DMS53 treated with DMSO at 0.1 percent for 48 hours (cell line): ENCODE measurements around the gene RTN4RL2.

Source experiments
- DNase-seq: peaks from one replicate; lab custom pipeline; 2025; ENCODE audit not compliant: unreplicated experiment; lab: John Stamatoyannopoulos, UW

The RTN4RL2 gene

DNA sequence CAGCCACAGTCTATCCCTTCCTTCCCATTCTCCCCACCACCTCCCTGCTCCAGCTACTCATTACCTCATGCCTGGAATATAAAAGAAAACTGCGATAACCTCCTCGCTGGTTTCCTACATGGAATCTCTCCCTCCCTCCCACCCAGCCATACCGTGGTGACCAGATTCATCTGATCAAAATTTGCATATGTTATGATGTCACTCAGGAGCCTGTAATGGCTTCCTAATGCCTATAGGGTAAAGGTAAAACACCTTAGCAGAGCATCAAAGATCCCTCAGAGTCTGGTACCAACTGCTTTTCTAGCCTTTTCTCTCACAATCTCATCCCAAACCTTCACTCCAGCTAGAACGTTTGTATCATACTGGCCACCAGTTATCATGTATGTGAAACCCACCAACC lies 19.6 kb downstream of the RTN4RL2 start:
- no peak for DNase-seq

GRCh38 chr11:57480409-57481137 lies 20.2 kb downstream of the RTN4RL2 start:
- DNase-seq, result peak; percentile 21

DNA sequence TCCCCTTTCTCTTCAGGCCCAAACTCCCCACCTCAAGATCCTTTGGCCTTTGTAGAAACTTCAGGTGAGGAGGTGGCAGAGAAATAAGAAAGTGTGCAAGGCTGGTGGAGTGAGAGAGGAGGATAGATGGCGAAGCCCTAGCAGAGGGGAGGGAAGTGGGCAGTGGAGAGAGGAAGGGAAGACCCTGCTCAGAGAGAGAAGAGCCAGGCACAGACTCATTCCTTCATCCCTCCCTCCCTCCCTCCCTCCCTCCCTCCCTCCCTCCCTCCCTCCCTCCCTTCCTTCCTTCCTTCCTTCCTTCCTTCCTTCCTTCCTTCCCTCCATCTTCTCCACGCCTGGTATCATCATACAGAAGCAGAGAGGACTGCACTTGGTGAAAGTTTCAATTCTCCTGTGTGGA lies 21.0 kb downstream of the RTN4RL2 start:
- DNase-seq, result no peak

GRCh38 chr11:57481915-57482781 lies 21.8 kb downstream of the RTN4RL2 start:
- no peak for DNase-seq

DNA sequence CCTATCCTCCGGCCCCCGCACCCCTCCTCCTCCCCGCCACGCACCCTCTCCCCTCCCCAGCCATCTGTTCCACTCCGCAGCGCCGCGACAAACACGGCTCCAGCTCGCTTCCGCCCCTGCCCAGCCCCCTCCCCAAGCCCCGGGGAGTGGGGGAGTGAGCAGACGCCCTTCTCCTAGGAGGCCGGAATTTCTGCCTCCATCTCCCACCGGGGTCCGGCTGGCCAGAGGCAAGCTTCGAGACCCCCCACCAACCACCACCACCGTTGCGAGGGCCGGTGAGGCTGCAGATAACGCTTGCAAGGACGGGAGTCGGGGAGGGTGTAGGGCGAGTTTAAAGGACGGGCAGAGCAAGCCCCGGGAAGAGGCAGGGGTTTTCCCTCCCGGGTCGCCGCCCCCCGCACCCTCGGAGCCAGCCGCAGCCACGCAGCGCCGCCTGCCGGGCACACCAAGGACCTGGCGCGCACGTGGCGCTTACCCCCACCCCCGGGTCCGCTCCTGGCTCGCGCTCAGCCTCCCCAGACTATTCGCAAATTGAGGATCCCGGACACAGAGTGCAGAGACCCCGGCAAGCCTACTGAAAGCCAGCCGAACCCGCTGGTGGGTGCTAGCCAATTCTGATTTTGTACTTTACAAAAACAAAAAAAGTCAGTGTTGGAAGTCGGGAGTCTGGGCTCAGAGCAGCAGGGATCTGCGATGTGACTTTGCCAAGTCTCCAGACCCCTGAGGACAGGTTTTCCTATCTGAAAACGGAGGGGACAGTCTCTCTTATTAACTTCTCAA lies 22.6 kb downstream of the RTN4RL2 start:
- DNase-seq, result no peak

GRCh38 chr11:57483562-57483918 lies 23.2 kb downstream of the RTN4RL2 start:
- no peak for DNase-seq

DNA sequence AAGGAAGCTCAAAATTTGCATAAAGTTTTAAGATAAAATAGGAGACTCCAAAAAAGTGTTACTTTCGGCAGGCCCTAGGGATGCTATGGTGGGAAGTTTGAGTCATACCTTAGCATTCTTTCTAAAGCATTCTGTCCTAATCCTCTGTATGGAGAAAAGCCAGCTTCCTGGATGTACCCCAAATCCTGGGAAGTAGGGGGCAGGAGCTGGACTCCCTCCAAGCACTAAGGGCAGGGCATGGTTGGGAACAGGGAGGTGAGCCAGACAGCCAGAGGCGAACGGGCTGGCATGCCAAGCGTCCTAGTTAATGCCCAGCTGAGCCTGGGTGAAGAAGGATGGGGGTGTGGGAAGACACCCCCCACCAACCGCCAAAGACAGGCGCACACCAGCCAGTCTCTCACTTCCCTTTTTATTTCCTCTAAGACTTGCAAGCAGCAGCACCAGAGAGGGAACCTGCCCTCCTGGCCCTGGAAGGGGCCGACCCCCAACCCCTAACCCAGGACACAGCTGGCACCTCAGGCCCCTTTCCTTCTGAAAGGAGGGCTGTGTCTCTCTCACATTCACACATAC lies 23.9 kb downstream of the RTN4RL2 start:
- DNase-seq, result no peak

GRCh38 chr11:57485217-57485990 lies 25.1 kb downstream of the RTN4RL2 start:
- no peak for DNase-seq

GRCh38 chr11:57487021-57487778 lies 26.9 kb downstream of the RTN4RL2 start:
- DNase-seq, result no peak

DNA sequence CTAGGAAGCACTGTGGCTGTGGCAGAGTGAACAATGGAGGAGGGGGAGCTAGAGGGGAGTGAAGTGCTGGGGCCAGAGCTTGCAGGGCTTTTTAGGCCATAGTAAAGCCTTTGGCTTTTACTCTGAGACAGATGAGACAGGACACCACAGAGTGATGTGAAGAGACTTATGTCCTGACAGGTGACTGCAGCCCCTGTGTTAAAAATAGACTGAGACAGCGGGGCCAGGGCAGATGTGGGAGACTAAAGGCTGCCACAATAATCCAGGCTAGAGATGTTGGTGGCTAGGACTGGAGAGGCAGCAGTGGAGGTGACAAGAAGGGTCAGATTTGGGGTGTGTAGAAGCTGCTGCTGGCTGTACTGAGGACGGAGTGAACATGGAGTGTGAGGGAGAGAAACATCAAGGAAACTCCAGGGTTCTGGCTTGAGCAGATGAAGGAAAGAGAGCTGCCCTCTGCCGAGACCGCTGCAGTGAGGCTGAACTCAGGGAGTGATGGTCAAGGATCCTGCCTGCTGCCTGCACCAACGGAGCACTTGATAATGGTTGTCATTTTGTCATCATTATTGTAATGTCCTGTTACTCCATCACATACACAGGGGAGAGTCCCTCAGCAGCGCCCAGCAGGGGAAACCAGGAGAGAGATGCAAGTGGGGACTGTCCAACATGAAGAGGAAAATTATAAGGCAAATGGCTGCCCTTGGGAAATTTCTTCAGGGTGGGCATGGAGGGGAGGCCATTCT lies 27.8 kb downstream of the RTN4RL2 start:
- DNase-seq, result no peak

DNA sequence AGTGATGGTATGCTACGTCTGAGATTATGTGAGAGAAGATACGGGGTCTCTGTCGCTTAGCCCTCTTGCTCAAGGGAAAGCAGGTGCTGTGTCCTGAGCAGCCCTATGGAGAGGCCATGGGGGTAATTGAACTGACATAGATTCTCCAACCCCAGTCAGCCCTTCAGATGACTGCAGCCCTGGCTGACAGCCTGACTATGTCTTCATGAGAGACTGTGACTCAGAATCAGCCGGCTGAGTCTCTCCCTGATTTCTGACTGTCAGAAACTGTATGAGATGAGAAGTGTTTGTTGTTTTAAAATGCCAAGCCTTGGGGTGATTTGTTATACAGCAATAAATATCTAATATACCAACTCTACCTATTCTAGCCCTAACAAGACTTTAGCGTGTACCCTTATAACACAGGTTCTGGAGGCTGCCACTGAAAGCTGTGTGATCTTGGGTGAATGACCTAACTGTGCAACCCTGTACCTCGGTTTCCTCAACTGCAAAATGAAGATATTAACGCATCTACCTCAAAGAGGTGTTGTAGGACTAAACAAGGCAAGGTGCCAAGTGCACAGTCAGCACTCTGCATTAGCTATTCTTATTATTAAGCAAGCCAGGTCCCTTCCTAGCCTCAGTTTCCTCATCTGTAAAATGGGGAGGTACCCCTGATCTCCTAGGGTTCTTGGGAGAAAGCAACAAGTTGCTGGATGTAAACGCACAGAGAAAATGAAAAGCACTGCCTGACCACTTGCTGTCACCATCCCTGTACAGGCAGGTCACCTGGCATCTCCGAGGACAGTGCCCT lies 30.3 kb downstream of the RTN4RL2 start:
- DNase-seq, result no peak

- no peak for DNase-seq
Observed at GRCh38 chr11:57491371-57492061, 31.2 kb downstream of the RTN4RL2 start.

GRCh38 chr11:57493507-57494503 lies 33.5 kb downstream of the RTN4RL2 start:
- DNase-seq, result no peak

DNA sequence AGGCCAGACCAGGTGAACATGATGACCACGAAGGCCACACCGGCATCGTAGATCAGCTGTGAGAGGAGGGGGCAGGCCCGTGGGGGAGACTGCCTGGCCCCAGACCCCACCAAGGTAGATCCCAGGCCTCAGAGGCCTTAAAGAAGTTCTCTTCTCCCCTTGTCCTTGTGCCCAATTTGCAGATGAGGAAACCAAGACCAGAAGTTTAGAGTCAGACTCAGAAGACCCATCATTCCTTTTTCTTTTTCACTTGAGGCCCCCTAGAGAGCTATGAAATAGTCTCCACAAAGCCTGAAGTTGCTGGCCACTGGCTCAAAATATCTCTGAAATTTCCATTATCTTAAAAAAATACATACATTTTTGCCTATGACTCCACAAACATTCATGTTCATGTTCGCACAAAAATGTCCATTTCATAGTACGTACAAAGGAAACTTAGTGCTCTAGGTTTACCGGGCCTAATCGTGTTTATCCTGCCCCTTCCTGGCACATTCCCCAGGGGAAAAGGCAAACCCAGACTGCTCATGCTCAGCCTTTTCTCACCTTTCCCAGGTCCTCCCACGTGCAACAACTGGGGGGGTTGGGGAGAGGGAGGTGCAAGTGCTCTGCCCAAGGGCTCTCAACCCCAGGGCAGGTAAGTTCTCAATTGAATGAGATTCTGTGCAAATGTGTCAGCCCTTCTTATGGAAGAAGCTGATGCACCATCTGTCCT lies 35.9 kb downstream of the RTN4RL2 start:
- DNase-seq, result no peak

DNA sequence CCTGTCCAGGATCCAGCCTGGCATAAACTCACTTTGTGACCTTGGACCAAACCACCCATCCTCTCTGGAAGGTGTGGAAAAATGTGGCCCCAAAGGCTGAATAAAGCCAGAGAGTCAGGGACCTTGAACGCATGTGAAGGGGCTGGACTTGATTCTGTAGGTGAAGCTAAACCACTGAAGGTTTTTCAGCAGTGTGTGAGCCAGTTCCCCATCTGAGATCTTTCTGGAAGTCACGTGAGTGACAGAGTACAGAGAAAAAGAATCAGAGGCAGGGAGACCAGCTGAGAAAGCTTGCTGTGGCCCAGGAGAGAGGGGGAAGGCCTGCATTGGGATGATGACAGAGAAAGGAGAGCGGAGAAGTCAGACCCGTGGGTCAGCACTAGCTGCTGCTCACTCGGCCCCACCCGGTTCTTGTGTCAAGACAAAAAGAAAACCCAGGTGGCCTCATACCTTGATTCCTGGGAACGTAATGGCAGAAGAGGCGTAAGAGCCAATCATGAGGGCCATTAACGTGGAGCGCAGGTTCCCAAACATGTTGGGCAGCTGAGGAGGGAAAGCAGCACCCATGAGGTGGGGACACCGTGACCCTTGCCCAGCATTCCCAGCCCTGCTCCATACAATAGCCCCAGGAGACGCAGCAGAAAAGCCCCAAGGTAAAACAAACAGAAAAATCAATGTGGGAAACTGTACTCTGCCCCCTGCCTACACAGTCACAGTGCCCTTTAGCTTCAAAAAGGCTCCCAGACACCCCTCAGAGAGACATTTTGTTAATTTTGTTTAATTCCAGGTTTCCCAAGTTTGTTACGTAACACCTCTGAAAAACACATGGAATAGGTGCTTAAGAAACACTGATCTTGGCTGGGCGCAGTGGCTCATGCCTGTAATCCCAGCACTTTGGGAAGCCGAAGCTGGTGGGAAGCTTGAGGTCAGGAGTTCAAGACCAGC lies 37.2 kb downstream of the RTN4RL2 start:
- no peak for DNase-seq
